GM18520 (cell line): ENCODE measurements around the gene ZNF575.
"Not testable (repeated sequence)": the region's sequence is repeated elsewhere in the genome, so short reads cannot be mapped to it uniquely, and the experiment has no call there.

Experiments
- ATAC-seq: cut with Tn5 transposase; IDR thresholded peaks from one replicate; pipeline ENCODE4 v1.9.1; 2021; ENCODE audit not compliant: unreplicated experiment

Gene ZNF575

DNA sequence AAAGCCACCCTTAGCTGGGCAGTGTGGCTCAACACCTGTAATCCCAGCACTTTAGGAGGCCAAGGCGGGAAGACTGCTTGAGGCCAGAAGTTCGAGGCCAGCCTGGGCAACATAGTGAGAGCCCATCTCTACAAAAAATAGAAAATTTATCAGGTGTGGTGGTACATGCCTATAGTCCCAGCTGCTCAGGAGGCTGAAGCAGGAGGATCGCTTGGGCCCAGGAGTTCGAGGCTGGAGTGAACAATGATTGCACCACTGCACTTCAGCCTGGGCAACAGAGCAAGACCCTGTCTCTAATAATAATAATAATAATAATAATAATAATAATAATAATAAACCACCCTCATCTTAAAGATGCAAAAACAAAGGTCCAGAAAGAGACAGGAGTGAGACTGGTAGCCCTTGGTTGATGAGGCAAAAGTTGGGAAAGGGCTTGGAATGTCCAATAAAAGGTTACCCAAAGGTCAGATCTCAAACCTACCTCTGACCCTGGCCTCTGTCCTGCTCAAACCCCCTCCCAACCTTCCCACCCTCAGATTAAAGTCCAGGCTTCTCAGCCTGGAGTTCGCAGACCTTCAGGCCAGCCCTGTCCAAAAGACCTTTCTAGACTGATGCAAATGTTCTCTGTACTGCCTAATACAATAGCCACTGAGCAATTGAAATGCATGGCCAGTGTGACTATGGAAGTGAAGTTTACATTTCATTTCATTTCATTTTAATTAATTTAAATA is 9.1 kb downstream of the ZNF575 start:
- ATAC-seq = no peak

DNA sequence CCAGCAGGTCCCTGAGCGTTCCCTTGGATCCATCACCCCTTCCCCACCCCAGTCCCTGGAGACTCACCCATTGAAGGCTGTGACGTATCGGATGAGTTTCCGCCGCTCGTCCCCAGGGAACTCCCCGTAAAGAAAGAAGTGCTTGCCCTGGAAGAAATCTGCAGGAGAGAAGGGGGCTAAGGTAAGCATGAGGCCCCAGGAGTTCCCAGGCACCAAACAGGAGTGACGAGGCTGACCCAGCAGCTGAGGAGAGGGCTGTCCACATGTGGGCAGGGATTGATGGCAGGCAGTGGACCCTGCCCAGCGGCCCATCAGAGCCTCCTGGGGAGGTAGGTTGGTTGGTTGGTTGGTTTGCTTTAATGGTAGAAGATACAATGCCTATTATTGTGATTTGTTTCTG is 11.1 kb downstream of the ZNF575 start:
- no peak for ATAC-seq

DNA sequence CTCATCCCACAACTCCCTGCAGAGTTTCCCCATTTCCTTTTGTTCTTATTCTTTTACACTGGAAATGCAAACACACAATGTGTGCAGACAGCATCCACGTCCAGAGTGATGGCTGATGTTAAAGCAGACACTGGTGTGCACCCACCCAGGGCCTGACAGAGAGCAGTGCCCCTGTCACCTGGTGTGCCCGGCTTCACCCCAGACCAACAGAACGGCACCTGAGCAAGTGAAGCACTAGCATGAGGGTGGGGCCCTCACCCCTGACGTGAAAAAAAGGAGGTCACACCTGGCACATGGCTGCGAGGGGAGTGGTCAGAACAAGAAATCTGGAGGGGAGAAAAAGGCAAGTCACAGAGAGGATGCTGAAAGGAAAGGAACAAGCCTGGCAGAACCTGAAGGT is 12.3 kb downstream of the ZNF575 start:
- no peak for ATAC-seq

DNA sequence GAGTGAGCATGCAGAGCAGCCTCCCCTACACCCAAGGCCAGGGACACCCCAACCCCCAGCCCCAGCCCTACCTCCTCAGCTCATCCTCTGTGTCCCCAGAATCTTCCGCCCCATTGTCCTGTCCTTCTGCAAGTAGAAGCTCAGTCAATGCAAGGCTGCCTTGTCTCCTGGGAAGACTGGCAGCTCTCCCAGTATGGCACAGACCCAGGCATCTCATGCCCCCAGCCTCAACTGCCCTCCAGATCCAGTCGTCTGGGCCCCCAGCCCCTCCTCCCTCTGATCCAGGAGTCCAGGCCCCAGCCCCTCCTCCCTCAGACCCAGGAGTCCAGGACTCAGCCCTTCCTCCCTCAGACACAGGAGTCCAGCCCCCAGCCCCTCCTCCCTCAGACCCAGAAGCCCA is 13.0 kb downstream of the ZNF575 start:
- ATAC-seq = no peak

DNA sequence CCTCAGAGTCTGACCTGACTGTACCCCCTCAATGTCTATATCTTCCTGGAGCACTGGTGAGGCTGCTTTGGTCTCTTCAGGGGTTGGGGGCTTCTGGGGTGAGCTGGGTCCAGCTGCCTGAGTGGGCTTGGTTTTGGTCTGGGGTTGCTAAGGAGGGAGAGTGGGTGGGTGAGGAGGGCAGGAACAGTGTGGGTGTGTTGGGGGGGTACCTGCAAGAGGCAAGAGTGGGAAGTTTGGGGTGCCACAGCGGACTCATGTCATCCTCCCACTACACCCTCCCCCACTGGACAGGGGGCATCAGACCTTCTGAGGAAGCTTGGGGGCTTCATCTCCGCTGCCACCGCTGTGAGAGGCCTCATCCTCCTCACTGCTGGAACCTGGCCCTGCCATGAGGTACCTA is 13.6 kb downstream of the ZNF575 start:
- ATAC-seq = no peak

DNA sequence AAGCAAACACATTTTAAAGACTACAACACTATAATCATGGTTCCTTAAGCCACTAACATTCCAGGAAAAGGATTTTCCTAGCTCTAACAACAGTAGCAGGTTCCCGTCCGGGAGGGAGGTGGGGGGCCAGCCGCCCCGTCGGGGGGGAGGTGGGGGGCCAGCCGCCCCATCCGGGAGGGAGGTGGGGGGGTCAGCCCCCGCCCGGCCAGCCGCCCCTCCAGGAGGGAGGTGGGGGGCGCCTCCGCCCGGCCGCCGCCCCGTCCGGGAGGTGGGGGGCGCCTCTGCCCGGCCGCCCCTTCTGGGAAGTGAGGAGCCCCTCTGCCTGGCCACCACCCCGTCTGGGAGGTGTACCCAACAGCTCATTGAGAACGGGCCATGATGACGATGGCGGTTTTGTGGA is 14.9 kb downstream of the ZNF575 start:
- ATAC-seq = not testable (repeated sequence)

DNA sequence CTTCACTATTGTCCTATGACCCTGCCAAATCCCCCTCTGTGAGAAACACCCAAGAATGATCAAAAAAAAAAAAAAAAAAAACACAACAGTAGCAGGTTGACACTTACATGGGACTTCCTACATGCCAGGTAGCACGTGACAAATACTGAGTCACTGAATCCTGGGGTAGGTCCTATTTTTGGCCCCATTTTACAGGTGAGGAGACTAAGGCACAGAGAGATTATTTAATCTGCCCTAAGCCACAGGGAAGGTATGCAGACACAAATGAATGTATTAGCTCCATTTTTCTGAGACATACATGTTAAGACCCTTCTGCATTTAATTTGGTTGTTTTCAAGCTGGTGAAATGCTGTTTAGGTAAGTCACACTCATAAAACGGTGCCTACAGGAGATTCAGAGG is 15.7 kb downstream of the ZNF575 start:
- no peak for ATAC-seq

DNA sequence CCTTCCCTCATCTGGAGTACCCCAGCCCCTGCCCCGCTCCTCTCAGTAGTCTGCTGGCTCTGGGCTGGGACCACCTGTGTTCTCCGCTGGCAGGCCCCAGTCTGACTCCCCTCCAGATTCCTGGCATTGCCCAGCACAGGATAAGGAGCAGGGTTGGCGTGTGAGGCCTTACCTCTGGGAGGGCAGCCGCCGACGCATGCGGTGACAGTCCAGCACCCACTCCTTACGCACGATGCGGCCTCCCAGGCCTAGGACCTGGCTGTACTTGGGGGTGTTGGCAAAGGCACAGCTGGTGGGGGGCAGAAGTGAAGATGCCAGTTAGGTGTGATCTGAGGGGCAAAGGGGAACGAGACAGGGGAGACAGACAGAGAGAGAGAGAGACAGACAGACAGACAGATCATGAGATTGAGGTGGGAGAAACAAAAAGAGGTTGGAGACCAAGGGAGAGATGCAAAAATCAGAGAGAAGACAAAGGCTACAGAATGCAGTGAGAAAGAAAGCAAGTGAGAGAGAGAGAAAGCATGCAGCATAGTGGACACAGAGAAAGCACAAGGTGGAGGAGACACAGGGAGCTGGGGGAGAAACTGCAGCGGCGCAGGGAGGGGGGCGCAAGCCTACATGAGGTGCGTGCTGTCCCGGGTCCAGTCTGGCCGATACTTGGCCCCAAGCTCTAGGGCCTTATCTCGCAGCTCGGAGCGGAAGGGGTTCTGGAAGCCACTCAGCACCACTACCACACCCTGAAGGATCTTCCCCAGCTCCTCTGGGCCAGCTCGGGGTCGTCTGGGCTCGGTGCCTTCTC is 18.6 kb downstream of the ZNF575 start:
- ATAC-seq = no peak

DNA sequence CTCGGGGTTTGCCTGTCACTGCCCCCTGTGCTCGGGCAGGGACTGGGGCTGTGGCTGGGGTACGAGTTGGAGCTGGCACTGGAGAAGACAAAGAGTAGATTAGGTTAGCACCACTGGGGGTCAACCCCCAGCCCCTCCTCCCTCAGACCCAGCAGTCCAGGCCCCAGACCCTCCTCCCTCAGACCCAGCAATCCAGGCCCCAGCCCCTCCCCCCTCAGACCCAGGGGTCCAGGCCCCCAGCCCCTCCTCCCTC is 19.1 kb downstream of the ZNF575 start:
- no peak for ATAC-seq

DNA sequence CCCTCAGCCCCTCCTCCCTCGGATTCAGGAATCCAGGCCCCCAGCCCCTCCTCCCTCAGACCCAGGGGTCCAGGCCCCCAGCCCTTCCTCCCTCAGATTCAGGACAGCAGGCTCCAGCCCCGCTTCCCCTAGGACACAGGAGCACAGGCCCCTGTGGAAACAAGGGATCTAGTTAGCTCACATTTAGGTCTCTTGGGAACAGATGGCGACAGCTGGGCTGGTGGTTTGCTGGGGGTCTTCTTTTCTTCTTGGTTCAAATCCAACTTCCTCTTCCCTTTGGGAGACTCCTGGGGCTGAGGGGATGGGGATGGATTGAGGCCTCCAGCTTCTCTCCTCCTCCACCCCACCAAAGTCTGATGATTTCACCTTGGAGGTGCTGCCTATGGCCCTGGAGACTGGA is 19.6 kb downstream of the ZNF575 start:
- ATAC-seq = no peak

DNA sequence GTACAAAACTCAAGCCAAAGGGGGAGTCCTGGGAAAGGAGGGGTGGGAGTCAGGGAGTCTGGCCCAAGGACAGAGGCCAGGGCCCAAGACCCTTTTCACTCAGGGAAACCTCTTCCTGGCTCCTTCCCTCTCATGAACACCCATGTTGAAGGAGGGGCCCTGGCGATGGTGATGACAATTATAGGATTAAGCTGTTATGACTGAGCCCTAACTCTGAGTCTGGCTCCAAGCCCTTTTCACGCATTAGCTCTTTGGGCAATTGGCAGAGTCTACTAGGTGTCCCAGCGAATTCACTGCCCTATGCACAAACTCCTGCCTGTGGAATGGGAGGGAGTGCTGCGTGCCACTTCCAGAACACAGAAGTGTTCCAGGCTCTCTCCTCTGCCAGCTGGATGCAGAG is 20.7 kb downstream of the ZNF575 start:
- no peak for ATAC-seq

DNA sequence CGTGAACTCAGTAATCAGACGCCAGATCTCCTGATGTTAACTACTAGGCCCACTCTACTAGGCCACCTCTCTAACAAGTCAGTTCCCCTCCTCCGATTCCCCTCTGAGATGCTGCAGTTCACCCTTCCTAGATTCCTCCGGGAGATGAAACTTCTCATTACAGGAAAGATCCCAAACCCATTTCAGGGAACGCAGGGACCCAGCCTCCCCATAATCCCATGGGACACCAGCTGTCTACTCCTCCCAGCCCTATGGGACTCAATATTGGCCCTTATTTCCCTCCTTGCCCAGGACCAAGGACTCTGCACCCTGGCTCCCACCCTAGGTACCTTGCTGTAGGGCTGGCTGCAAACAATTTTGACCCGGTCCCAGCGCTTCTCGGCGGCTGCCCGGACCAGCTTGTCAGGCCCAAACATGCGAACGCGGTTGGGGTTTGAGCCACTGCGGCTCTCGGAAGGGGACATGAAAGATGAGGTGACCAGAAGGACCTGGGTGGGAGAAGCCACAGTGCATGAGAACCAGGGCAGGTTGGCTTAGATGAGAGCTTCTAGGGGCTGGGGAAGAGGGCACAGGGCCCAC is 21.4 kb downstream of the ZNF575 start:
- no peak for ATAC-seq

DNA sequence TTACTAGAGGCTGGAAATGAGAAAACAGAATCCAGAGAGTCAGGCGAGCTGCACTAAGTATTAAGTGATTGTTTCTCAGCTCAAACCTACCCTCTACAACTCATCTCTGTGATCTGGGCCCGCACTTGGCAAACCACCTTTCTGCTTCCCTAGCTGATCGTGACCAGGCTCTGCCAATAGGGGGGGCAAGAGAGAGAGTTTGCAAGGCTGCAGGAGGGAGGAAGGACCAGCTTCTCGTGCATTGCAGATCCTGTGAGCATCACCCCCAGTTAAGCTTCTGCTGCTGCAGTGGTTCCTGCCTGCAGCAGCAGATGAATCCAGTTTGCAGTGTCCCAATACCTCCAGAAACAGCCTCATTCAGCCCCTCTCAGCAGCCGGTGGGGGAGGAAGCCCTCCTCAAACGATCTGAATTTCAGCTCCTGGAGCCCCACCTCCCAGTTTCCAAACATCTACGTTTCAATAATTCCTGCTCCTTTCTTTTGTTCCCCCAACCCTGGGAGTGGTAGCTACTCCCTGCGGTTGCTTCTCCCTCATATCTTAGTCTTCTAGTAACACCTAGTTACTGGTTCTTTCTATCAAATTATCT is 22.3 kb downstream of the ZNF575 start:
- no peak for ATAC-seq

DNA sequence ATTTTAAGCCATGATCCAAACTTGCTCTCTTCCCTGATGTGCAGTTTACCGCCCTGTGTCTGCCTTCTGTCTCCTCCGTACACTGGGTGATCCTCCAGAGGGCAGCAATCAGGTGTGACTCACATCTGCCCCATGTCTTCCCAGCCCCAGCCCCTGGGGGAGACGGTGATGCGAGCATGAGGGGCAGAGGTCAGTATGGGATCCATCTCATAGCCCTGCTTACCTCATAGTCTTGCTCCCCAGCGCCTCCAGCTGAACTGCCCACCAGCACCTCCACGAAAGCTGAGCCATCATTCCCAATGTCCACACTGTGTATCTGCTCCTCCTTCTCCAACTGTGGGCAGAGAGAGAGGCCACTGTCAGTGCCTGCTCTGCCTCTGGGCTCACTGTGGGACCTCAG is 27.7 kb downstream of the ZNF575 start:
- no peak for ATAC-seq

DNA sequence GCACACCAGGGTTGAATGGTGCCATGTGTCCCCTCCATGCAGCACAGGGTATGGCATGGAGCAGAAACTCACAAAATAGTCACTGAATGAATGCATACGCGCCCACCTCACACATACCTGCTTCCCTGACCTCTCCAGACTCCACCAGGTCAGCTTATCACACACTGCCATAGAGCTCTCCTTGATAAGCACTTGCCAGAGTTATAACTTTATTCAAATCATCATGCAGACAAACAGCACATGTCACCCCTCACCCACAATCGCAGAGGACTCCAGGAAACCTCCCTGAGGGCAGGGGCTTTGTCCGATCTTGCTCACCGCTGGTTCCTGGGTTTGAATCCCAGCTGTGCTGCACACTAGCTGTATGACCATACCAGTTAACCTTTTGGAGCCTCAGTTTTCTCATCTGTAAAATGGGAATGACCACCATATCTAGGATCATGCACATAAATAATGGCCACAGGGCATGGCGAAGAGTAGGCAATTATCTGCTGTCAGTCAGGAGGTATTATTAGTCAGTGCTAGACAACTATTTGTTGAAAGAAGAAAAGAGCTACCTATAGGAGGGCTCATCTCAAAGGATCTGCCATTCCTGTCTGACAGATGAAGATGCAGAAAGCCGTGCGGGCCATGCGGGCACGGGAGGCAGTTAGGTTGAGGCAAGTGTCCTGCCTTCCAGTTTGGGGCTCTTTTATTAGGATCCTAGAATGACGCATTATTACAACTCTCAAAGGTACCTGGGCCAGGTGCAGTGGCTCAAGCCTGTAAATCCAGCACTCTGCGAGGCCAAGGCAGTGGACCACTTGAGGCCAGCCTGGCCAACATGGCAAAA is 28.4 kb downstream of the ZNF575 start:
- ATAC-seq = no peak

DNA sequence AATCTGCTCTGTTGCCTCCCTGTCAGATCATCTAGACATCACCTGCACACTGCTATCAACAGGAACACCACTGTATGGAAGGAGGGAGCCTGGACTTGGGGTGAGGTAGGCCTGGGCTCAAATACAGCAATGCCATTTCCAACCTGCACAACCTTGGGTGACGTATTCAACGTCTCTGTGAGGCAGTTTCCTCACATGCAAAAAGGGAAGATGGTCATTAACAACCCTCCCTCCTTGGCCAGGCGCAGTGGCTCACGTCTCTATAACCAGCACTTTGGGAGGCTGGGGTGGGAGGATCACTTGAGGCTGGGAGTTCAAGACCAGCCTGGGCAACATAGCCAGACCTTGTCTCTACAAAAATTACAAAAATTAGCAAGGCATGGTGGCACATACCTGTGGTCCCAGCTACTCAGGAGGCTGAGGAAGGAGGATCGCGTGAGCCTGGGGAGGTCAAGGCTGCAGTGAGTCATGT is 29.3 kb downstream of the ZNF575 start:
- ATAC-seq = no peak

DNA sequence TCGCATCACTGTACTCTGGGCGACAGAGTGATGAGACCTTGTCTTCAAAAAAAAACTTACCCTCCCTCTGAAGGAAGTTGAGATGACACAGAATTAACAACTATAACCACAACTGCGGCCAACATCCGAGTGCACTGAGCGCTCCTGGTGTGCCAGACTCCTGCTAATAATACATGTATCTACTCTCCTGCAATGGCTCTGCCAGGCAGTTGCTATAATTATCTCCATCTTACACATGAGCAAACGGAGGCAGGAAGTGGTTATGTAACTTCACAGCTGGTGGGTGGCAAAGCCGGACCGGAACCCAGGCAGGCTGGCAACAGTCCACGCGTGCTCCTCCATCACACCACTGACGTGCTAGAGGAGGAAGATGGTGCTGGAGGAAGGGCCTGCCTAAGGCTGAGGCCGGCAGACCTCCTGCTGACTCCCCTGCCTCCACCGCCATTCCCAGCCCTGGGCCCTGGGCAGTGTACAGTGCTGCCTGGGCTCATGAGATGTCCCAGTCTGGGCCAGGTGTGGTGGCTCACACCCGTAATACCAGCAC is 29.8 kb downstream of the ZNF575 start:
- ATAC-seq = peak; percentile 85

DNA sequence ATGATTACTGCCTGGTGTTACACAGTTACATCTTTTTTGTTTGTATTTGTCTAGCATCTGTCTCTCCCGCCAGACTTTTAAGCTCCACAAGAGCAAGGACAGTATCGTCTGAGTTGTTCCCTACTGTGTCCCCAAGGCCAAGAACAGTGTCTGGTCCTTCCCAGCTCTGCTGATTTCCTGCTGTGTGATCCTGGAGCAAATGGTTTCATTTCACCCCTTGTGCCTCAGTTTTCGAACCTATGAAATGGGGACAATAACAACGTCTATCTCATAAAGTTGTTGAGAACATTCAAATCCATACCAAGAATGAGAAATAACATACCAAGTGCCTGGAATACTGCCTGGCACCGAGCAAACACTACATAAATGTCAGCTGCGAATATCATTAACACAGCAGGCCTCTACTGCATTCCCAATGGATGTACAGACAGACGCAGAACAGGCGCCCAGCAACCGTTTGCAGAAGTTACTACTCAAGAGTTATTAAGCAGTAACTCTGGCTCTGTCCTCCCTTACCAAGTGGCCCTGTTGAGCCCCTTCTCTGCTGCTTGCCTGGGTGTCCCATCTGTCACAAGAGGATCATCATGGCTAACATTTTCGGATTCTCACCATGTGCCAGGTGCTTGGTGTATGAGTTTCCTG is 30.9 kb downstream of the ZNF575 start:
- ATAC-seq = no peak

DNA sequence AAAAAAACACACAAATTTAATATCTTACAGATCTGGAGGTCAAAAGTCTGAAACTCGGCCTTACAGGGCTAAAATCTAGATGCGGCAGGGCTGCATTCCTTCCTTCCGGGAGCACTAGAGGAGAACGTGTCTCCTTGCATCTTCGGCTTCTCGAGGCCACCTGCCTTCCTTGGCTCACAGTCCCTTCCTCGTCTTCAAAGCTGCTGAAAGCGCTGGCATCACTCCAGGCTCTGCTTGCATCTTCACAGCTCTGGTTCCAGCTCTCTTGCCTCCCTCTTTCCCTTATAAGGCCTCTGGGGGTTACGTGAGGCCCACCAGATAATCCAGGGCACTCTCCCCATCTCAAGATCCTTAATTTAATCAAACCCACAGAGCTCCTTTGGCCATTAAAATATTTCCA is 31.8 kb downstream of the ZNF575 start:
- no peak for ATAC-seq

DNA sequence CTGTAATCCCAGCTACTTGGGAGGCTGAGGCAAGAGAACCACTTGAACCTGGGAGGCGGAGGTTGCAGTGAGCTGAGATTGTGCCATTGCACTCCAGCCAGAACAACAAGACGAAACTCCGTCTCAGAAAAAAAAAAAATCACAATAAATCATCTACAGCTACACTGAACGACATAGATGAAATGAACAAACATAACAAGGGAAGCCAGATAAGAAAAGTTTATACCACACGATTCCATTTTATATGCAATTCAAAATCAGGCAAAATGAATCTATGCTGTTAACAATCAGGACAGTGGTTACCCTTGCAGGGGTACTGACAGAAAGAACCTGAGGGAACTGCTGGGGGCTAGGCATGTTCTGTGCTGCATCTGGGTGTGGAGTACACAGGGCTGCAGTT is 36.7 kb downstream of the ZNF575 start:
- ATAC-seq = no peak
